GM12865 (cell line): Measurements from ENCODE around the gene SNX20.

ENCODE experiments used
- DNase-seq: peaks from one replicate; pipeline ENCODE4 v3.0.0; 2010; ENCODE audit warnings: low read depth
- H3K4me3 ChIP-seq: 2 replicates; pipeline ENCODE4 v1.5.1; 2011; ENCODE audit warnings: mild to moderate bottlenecking, low read depth, low read length, control low read depth
- TF ChIP-seq, protein P1 (sequence below): IDR thresholded peaks from 2 replicates; pipeline ENCODE4 v1.5.1; 2011; ENCODE audit warnings: low read length, control low read depth, low read depth, inconsistent platforms; ENCODE audit not compliant: insufficient read depth; ENCODE audit errors: missing control alignments

The SNX20 gene

DNA sequence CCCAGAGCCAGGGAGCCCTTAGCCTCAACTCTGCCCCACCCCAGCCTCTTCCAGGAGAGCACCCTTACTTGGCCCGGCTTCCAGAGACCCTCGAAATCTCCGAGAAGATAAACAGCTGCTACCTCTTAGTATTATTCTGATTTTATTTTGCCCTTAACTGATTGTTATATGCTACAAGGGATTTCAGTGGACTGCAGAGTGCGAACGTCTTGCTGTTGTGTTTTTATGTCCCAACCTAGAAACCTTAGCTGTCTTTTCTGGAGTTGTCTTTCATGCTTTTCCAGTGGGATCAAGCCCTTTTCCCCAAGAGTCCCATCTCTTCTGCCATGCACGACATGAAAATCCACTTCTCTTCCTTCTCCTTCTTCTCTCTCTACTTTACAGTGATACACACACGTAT is 47.0 kb downstream of the SNX20 start:
- TF ChIP-seq, protein P1, sequence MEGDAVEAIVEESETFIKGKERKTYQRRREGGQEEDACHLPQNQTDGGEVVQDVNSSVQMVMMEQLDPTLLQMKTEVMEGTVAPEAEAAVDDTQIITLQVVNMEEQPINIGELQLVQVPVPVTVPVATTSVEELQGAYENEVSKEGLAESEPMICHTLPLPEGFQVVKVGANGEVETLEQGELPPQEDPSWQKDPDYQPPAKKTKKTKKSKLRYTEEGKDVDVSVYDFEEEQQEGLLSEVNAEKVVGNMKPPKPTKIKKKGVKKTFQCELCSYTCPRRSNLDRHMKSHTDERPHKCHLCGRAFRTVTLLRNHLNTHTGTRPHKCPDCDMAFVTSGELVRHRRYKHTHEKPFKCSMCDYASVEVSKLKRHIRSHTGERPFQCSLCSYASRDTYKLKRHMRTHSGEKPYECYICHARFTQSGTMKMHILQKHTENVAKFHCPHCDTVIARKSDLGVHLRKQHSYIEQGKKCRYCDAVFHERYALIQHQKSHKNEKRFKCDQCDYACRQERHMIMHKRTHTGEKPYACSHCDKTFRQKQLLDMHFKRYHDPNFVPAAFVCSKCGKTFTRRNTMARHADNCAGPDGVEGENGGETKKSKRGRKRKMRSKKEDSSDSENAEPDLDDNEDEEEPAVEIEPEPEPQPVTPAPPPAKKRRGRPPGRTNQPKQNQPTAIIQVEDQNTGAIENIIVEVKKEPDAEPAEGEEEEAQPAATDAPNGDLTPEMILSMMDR, result no peak
- no peak overlapping the region for H3K4me3 ChIP-seq
- no peak for DNase-seq

DNA sequence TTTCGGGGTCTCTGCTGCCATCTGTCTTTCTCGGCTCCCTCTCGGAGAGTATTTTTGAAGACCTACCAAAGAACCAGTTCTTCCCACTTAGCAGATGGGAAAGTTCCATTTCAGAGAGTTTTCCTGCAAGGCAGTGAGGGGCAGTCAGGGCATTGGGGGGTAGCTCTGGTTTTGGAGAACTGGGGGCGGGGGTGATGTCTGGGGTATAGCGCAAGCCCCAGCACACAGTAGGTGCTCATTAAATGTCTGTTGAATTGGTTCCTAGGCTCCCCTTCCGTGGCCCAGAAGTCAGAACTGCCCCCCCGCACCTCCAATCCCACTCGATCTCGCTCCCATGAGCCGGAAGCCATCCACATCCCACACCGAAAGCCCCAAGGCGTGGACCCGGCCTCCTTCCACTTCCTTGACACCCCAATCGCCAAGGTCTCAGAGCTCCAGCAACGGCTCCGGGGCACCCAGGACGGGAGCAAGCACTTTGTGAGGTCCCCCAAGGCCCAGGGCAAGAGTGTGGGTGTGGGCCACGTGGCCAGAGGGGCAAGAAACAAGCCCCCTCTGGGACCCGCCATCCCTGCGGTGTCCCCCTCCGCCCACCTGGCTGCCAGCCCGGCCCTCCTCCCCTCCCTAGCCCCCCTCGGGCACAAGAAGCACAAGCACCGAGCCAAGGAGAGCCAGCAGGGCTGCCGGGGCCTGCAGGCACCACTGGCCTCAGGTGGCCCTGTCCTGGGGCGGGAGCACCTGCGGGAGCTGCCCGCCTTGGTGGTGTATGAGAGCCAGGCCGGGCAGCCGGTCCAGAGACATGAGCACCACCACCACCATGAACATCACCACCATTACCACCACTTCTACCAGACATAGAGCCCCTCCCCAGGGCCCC is 47.9 kb downstream of the SNX20 start:
- TF ChIP-seq, protein P1, result no peak
- no peak for DNase-seq
- no peak overlapping the region for H3K4me3 ChIP-seq

DNA sequence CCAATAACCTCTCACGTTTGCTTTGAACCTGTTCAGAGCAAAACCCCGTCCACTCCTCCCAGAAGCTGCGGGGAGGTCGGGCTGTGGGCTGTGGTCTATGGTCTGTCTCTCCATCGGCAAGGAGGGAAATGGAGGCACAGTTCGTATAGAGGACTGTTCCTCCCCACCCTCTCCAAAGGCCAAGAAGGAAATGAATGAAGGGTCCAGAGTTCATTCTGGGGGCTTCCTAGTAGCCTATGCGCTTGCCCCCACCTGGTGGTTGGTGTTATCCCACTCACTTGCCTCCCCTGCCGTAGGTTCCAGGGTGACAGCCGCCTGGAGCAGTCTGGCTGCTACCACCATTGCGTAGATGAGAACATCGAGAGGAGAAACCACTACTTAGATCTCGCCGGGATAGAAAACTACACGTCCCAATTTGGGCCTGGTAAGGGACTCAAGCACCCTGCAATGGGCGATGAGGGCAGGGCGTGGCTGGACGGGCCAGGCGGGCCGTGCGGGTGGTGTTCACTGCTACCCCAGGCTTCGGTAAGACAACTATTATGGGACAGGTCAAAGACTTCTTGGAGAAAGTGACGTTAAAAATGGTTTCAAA is 49.0 kb downstream of the SNX20 start:
- no peak for DNase-seq
- no peak overlapping the region for H3K4me3 ChIP-seq
- TF ChIP-seq, protein P1, result no peak

DNA sequence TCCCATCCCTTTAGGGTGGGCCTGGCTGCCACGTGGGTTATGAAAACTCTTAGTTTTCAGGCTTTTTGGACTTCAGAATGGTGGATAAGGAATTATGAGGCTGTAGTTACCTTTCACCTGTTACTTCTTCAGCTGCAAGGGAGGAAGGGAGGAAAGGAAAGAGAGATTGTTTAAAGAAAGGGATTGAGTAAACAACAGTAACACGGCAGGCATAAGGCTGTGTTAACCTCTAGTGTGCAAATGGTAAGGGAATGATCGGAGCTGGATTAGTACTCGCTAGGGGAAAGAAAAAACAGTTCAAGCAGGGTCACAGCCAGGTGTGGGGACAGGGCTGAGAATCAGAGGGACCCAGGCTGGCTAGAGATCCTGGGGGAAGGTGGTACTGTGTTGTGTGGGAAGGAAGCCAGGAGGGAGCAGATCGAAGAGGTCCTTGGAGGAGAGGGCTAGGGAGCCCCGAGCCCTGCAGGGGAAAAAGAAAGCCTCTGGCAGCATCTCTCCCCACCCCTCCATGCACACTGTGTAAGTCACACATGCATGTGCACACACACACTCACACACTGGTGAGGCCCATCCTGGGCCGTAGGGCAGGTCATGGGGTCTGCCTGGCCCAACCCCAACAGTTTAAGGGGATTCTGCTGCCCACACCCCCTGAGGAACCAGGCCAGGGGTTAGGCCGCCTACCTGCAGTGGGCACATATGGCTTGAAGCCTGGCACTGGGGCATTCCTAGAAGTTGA is 49.7 kb downstream of the SNX20 start:
- TF ChIP-seq, protein P1, result no peak
- no peak for DNase-seq
- H3K4me3 ChIP-seq, result no peak overlapping the region

DNA sequence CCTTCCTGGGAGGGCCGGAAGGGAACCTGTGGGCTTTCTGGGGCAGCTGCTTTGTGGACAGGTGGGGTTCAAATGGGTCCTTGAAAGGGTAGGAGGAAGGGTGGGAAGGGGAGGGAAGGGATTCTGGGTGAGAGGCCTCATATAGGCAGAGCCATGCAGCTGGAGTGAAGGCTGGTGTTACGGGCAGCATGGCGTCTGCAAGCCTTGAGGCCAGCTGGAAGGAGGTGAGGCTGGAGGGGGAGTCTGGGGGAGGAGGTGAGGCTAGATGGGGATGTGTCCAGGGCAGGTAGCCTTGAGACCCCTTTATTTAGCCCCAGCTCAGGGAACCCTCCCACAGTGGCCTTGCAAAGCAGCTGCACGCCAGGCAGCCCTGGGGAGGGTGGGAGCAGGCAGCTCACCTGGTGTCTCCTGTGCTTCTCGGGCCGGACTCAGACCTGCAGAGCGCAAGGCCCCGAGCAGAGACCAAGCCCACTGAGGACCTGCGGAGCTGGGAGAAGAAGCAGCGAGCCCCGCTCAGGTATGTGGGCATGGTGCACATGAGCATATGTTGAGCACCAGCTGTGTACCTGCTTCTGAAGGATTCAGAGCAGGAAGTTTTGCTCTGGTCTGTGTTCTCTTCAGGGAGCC is 50.6 kb downstream of the SNX20 start:
- TF ChIP-seq, protein P1, result no peak
- no peak overlapping the region for H3K4me3 ChIP-seq
- no peak for DNase-seq

DNA sequence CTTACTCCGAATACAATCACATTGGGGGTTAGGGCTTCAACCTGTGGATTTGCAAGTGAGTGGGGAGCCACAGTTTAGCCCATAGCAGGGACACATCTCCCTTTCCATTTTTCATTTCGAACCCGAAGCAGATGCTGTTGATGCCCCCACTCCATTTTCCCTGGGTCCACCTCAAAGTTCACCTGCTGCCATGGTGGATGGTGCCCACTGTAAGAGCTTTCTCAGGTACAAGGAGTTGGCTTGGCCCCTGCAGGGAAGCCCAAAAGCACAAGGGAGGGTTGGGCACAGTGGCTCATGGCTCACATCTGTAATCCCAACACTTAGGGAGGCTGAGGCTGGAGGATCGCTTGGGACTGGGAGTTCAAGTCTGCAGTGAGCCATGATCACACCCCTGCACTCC is 51.8 kb downstream of the SNX20 start:
- DNase-seq, result no peak
- TF ChIP-seq, protein P1, result no peak
- H3K4me3 ChIP-seq, result no peak overlapping the region
